Measurements from ENCODE around the gene ETV5. TPM values are rescaled to one million over a fixed set of nuclear protein-coding genes. Genes with fewer than 3 reads are reported as not detected.

ETV5 gene
- total RNA-seq, 1 donor from 2014 or later: 16.3 TPM

DNA sequence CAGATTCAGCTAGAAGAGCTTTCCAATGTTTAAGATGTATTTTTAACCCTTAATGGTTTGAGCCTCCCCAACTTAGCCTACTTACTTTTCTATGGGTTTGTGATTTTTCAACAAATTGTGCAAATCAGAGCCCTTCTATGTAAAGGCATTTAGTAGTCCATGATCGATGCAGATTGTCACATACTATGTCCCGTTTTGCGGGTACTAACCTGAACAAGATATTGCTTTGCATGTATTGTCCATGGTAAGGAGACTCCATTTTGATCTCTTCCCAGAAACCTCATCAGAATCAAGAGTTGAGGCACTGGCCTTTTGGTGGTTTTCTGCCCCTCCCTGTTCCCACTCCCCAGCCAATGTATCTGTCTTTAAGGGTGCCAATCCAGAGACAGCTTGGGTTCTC lies 60.8 kb downstream of the ETV5 start:
- DNase-seq (ENCODE audit: low spot score): no peak
- Histone ChIP-seq H3K9ac (no peak overlapping the region), H3K27me3 (no peaks in the 10 kb centered on the region), H2AFZ (replicated peaks) (no peak overlapping the region), H3F3A (ENCODE audit: low read depth) (peaks cover 21% of the 10 kb centered on the region), H3K4me2 (no peak overlapping the region), H3K4me1 (peaks cover 28% of the 10 kb centered on the region), H3K79me2 (ENCODE audit: low read depth) (no peaks in the 10 kb centered on the region), H4K20me1 (ENCODE audit: low read depth) (no peaks in the 10 kb centered on the region), H3K27ac (no peak overlapping the region), H3K9me3 (ENCODE audit: low read depth) (no peaks in the 10 kb centered on the region), H3K4me3 (no peak overlapping the region), H3K36me3 (no peaks in the 10 kb centered on the region)
- Mint-ChIP-seq H3K27me3 (ENCODE audit: insufficient read depth, low read depth) (no peaks in the 10 kb centered on the region), H3K4me3 (no peak overlapping the region), H3K4me1 (peaks cover 13% of the 10 kb centered on the region), H3K27ac (no peak overlapping the region), H3K36me3 (peaks cover 45% of the 10 kb centered on the region), H3K9me3 (no peaks in the 10 kb centered on the region)
- no peak for TF ChIP-seq EZH2 (IDR thresholded peaks at IDR 0.05)
- TF ChIP-seq, protein P1, sequence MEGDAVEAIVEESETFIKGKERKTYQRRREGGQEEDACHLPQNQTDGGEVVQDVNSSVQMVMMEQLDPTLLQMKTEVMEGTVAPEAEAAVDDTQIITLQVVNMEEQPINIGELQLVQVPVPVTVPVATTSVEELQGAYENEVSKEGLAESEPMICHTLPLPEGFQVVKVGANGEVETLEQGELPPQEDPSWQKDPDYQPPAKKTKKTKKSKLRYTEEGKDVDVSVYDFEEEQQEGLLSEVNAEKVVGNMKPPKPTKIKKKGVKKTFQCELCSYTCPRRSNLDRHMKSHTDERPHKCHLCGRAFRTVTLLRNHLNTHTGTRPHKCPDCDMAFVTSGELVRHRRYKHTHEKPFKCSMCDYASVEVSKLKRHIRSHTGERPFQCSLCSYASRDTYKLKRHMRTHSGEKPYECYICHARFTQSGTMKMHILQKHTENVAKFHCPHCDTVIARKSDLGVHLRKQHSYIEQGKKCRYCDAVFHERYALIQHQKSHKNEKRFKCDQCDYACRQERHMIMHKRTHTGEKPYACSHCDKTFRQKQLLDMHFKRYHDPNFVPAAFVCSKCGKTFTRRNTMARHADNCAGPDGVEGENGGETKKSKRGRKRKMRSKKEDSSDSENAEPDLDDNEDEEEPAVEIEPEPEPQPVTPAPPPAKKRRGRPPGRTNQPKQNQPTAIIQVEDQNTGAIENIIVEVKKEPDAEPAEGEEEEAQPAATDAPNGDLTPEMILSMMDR (IDR thresholded peaks at IDR 0.05): no peak

DNA sequence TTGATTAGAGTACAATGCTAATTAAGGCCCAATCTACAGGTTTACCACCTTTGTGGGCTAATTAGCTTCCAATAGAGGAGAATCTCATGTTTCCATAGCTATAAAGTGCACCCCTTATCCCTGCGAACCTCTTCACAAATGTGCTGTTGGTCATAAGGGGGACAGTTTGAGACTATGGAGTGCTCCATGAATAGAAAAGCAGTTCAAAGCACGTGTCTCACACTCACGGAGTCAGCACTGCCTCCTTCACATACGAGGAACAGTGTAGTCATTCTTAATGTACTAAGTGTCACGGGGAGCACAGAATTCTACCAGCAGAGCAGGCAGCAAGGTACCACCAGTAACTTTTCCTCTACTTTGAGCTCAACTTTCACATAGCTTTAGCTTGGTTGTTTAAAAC lies 62.1 kb downstream of the ETV5 start:
- Histone ChIP-seq H3K9ac (no peak overlapping the region), H4K20me1 (ENCODE audit: low read depth) (no peaks in the 10 kb centered on the region), H3K4me1 (peaks cover 28% of the 10 kb centered on the region), H3K36me3 (no peaks in the 10 kb centered on the region), H3K9me3 (ENCODE audit: low read depth) (no peaks in the 10 kb centered on the region), H3K4me2 (peak overlapping the region; percentile 58), H3K79me2 (ENCODE audit: low read depth) (no peaks in the 10 kb centered on the region), H3F3A (ENCODE audit: low read depth) (peaks cover 21% of the 10 kb centered on the region), H3K27me3 (no peaks in the 10 kb centered on the region), H3K27ac (no peak overlapping the region), H2AFZ (replicated peaks) (no peak overlapping the region), H3K4me3 (no peak overlapping the region)
- Mint-ChIP-seq H3K4me1 (peaks cover 13% of the 10 kb centered on the region), H3K27me3 (ENCODE audit: insufficient read depth, low read depth) (no peaks in the 10 kb centered on the region), H3K27ac (no peak overlapping the region), H3K4me3 (no peak overlapping the region), H3K36me3 (peaks cover 39% of the 10 kb centered on the region), H3K9me3 (no peaks in the 10 kb centered on the region)
- TF ChIP-seq EZH2 (IDR thresholded peaks at IDR 0.05) (no peak), EZH2phosphoT487 (IDR thresholded peaks at IDR 0.05) (no peak)
- TF ChIP-seq, protein P1 (IDR thresholded peaks at IDR 0.05): no peak
- no peak for DNase-seq (ENCODE audit: low spot score)

DNA sequence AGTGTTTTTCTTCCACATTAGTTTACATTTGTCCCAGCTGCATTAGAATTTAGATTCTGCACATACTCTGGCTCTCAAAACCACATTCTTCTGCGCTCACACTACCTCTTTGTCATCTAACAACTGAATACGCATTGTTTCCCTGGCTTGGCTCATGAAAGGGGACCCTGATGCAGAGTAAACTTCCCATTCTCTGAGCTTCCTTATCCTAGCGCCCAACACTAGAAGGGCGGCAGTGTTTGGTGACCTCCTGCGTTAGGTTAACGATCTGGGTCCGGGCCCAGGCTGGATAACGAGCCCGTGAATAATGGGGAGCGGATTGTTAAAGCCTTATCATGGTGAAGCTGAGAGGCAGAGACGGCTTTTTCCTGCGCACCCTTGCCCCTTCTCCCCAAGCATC lies 63.9 kb downstream of the ETV5 start:
- Histone ChIP-seq H4K20me1 (ENCODE audit: low read depth) (no peaks in the 10 kb centered on the region), H3K79me2 (ENCODE audit: low read depth) (no peaks in the 10 kb centered on the region), H3K27ac (peak overlapping the region; percentile 83), H3K27me3 (no peaks in the 10 kb centered on the region), H3K9me3 (ENCODE audit: low read depth) (no peaks in the 10 kb centered on the region), H3K36me3 (no peaks in the 10 kb centered on the region), H3K4me1 (peaks cover 28% of the 10 kb centered on the region), H3K4me3 (peak overlapping the region; percentile 14), H2AFZ (replicated peaks) (no peak overlapping the region), H3K9ac (no peak overlapping the region), H3K4me2 (peak overlapping the region; percentile 58), H3F3A (ENCODE audit: low read depth) (peaks cover 21% of the 10 kb centered on the region)
- no peak overlapping the region for H3K27ac Mint-ChIP-seq
- peaks cover 24% of the 10 kb centered on the region for H3K36me3 Mint-ChIP-seq
- TF ChIP-seq, protein P1 (IDR thresholded peaks at IDR 0.05): no peak
- TF ChIP-seq EZH2phosphoT487 (IDR thresholded peaks at IDR 0.05): no peak
- TF ChIP-seq EZH2 (IDR thresholded peaks at IDR 0.05): no peak
- peaks cover 13% of the 10 kb centered on the region for H3K4me1 Mint-ChIP-seq
- H3K9me3 Mint-ChIP-seq: no peaks in the 10 kb centered on the region
- H3K4me3 Mint-ChIP-seq: no peak overlapping the region
- DNase-seq (ENCODE audit: low spot score): peak; percentile 88
- no peaks in the 10 kb centered on the region for H3K27me3 Mint-ChIP-seq (ENCODE audit: insufficient read depth, low read depth)

Measured in neural progenitor cell (in vitro differentiated cells).